NCI-H1048 (cell line): ENCODE results near the gene FEZF2.

Experiments
- DNase-seq: peaks from one replicate; lab custom pipeline; 2025; lab: John Stamatoyannopoulos, UW

FEZF2 gene

GRCh38 chr3:62329971-62330370 lies 43.4 kb downstream of the FEZF2 start:
- DNase-seq = no peak

- DNase-seq = no peak
These were observed 47.5 kb downstream of the FEZF2 start for GRCh38 chr3:62325896-62326295.

GRCh38 chr3:62323241-62323640 lies 50.1 kb downstream of the FEZF2 start:
- no peak for DNase-seq
